ENCODE measurements around the gene EFHC1. TPM values are rescaled to one million over a fixed set of nuclear protein-coding genes. Genes with fewer than 3 reads are reported as not detected.
"Not testable (repeated sequence)": the region's sequence is repeated elsewhere in the genome, so short reads cannot be mapped to it uniquely, and the experiment has no call there.

Gene EFHC1
- total RNA-seq, 1 experiment from 2014 or later = 23.7 TPM

DNA sequence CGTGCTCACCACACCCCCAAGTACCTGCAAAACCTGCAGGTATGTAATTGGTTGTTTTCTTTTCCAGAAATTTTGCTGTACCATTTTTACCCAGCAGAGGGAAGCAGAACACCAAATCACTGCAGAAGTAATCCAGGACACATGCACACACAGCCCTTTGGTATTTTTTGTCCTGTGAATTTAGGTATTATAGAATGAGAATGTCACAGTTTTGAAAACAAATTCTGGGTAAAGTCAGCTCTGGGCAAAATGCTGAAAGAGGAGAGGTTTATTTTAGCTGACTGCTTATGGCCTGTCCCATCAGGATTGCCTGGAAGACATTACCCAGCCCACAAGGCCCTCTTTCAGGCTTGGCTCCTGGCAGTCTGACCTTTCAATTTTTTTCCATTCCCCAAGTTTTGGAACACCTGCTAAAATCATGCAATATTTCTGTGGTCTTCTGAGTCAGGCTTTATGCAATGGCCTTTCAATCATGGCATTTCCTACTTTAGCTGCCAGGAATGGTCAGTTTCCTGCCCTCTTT, 3.5 kb upstream of the EFHC1 start:
- DNase-seq (ENCODE audit: low read depth, low spot score) = peak; percentile 72
- in situ Hi-C loops (cut with HindIII; ENCODE audit: low pct_unique_long_range_greater_than_20kb, low sequenced_read_pairs) = loop anchor here (25.0 kb wide), 1 partner anchor 246 kb away; the partner anchor contains the start of gene TMEM14A

DNA sequence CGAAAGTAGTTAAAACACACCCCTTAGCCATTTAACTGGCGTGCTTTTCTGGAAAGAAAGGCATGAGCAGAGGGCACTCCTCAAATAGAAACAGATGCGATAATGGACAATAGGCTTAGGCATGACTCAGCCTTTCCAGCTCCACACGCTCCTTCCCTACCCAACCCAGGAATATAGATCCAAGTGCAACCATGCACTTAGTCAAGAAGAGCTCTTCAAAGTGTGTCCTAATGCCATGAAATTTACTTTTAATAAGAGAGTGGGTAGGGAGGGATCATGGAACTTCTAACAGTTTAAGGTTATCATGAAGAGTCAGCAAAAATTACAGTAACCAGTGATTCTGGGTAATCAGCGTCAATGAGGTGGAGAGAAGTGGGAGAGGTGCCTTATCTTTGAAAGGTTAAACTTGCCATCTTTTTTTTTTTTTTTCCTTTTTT, 2.4 kb upstream of the EFHC1 start:
- in situ Hi-C loops (cut with HindIII; ENCODE audit: low pct_unique_long_range_greater_than_20kb, low sequenced_read_pairs) = loop anchor here (25.0 kb wide), 1 partner anchor 245 kb away; the partner anchor contains the start of gene TMEM14A
- peak; percentile 50 for DNase-seq (ENCODE audit: low read depth, low spot score)

DNA sequence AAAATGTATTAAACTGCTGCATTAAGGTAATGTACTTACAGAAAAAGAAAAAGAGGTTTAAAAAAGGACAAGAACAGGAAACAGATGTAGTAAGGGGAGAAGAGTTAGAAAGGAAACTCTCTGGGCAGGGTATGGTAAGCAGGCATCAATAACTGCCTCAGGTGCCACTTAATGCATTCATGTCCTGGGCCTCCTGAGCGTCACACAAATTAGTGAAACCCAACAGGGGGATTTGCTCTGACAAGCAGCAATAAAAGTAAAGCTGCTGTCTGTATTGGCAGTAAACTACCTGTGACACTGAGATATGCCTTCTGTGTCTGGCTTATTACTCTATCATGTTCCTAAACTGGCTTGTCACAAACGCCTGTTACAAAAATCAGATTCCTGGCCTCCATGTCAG, 1.5 kb upstream of the EFHC1 start:
- in situ Hi-C loops (cut with HindIII; ENCODE audit: low pct_unique_long_range_greater_than_20kb, low sequenced_read_pairs) = loop anchor here (25.0 kb wide), 1 partner anchor 244 kb away; the partner anchor contains the start of gene TMEM14A
- DNase-seq (ENCODE audit: low read depth, low spot score) = no peak

DNA sequence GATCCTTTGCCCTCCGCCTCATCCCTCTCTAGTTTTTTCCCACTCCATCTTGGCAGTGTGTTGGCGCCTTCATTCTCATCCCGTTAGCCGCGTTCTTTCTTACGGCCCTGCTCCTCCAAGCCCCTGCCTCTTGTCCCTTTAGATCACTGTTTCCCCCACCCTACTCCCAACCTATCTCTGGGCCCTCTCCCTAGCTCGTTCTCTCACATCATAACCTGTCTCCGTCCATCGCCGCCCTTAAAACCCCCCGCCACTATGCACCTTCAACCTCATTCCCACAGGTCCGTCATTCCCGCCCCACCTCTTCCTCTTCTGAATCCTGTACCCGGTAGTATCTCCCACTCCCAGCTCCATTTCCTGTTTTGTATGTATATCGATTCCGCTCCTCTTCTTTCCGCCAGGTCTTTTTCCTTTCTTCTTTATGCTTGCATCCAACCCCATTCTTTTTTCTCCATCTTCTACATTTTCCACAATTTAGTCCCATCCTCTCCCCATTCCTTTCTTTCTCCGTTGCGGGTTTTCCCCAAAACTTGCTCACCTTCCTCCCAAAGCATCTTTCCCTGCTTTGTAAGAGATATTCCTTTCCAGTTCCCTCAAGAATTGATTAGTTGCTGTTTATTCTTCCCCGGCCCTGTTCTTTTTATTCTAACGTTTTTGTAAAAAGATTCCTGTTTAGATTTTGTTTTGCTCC, 671 bp downstream of the EFHC1 start:
- peak; percentile 45 for DNase-seq (ENCODE audit: low read depth, low spot score)
- in situ Hi-C loops (cut with HindIII; ENCODE audit: low pct_unique_long_range_greater_than_20kb, low sequenced_read_pairs) = loop anchor here (25.0 kb wide), 1 partner anchor 241 kb away; the partner anchor contains the start of gene TMEM14A

DNA sequence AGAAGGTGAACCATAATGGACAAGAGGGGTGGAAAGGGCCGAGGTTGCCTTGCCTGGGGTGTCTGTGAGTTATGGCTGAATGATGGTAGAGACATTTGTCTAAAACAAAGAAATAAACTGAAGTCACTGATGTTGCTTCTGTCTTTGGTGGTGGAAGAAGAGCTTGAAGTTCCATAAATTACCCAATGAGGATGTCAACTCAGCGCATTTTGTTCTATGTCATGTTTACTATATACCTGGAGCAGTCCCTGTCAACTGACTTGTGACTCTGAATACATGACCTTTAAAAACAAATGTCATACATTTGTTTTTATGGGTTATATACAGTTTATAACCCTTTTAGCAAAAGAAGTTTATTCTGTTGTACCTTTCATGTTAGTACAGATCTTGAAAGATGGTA, 2.0 kb downstream of the EFHC1 start:
- DNase-seq (ENCODE audit: low read depth, low spot score) = no peak
- in situ Hi-C loops (cut with HindIII; ENCODE audit: low pct_unique_long_range_greater_than_20kb, low sequenced_read_pairs) = loop anchor here (25.0 kb wide), 1 partner anchor 240 kb away; the partner anchor contains the start of gene TMEM14A

DNA sequence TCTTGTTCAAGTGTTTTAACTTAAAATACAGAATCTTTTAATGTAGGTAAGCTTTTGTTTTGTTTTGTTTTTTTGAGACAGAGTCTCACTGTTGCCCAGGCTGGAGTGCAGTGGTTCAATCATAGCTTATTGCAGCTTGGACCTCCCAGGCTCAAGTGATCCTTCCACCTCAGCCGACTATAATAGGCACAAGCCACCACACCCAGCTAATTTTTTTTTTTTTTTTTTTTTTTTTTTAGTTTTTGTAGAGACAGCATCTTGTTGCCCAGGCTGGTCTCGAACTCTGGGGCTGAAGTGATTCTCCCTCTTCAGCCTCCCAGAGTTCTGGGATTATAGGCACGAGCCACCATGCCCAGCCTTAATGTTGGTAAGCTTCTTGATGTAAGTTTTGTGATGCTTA, 3.3 kb downstream of the EFHC1 start:
- in situ Hi-C loops (cut with HindIII; ENCODE audit: low pct_unique_long_range_greater_than_20kb, low sequenced_read_pairs) = loop anchor here (25.0 kb wide), 1 partner anchor 239 kb away; the partner anchor contains the start of gene TMEM14A
- no peak for DNase-seq (ENCODE audit: low read depth, low spot score)

DNA sequence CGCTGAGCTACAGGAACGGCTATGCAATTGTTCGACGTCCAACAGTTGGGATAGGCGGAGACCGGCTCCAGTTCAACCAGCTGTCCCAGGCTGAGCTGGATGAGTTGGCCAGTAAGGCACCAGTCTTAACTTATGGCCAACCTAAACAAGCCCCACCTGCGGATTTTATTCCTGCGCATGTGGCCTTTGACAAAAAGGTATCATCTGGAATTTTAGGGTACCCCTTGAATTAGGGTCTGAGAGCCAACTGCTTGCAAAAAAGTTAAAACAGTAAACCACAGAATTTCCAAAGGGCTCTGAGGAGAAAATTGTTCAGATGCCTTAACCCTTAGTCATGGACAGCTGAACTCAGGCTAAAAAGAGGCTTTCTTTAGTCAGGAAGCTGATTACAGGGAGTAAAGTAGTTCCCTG, 3.8 kb downstream of the EFHC1 start:
- DNase-seq (ENCODE audit: low read depth, low spot score) = peak; percentile 72
- in situ Hi-C loops (cut with HindIII; ENCODE audit: low pct_unique_long_range_greater_than_20kb, low sequenced_read_pairs) = loop anchor here (25.0 kb wide), 1 partner anchor 238 kb away; the partner anchor contains the start of gene TMEM14A

DNA sequence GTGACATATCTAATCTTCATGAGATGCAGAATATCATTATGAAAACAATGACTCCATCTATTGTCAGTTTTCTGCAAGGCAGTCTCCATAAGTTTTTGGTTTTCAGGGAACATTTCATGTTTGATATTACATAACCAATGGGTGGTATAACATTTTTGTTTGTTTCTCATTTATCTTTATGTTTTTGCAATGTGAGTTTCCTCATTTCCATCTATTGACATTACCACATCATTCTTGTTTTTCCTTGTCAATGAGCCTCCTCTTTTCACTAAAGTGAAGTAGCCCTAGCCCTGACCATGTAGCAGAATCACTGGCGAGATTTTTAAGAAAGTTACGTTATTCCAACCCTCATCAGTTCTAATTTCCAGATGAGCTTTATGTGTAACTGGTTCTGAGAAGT, 4.4 kb downstream of the EFHC1 start:
- in situ Hi-C loops (cut with HindIII; ENCODE audit: low pct_unique_long_range_greater_than_20kb, low sequenced_read_pairs) = loop anchor here (25.0 kb wide), 1 partner anchor 238 kb away; the partner anchor contains the start of gene TMEM14A
- DNase-seq (ENCODE audit: low read depth, low spot score) = peak; percentile 21

DNA sequence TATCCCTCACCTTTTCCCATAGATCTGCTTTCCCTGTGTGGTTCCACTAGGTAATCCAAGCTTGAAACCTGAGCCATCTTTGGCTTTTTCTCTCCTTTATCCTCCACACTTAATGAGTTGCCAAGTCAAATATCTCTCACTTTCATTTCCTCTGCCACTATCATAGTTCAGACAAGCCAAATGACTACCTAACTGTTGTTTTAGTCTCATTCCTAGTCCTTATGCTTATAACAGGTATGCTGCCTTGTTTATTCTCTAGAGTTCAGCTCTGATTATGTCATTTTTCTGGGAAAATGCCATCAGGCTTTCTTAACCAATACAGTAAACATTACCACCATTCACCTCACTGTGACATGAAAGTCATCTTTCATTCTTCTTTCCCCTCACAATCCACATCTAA, 6.5 kb downstream of the EFHC1 start:
- DNase-seq (ENCODE audit: low read depth, low spot score) = no peak
- in situ Hi-C loops (cut with HindIII; ENCODE audit: low pct_unique_long_range_greater_than_20kb, low sequenced_read_pairs) = no loop called here

DNA sequence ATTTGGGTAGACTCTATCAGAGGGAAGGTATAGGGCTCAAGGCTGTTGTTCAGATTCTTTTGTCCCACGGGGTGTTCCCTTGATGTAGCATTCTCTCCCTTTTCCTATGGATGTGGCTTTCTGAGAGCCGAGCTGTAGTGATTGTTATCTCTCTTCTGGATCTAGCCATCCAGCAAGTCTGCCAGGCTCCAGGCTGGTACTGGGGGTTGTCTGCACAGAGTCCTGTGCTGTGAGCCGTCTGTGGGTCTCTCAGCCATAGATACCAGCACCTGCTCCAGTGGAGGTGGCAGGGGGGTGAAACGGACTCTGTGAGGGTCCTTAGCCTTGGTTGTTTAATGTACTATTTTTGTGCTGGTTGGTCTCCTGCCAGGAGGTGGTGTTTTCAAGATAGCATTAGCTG, 13.2 kb downstream of the EFHC1 start:
- DNase-seq (ENCODE audit: low read depth, low spot score); in situ Hi-C loops (cut with HindIII; ENCODE audit: low pct_unique_long_range_greater_than_20kb, low sequenced_read_pairs): not testable (repeated sequence)

DNA sequence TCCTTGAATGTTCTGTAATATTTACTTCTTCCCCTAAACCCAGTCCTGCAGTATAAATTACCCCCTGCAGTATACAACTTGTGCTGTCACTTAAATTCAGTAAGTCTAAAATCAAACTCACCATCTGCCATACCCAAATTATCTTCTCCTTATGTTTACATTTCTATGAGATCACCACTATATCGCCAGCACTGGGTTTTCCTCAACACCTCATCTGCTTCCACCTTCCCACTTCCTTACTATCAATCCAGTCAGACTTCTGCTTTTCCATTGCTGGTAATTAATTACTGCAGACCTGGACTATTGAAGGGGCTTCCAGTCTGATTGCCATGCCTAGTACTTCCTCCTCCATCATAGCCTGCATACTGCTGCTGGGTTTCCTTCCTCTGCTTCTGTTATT, 15.2 kb downstream of the EFHC1 start:
- in situ Hi-C loops (cut with HindIII; ENCODE audit: low pct_unique_long_range_greater_than_20kb, low sequenced_read_pairs) = no loop called here
- no peak for DNase-seq (ENCODE audit: low read depth, low spot score)

DNA sequence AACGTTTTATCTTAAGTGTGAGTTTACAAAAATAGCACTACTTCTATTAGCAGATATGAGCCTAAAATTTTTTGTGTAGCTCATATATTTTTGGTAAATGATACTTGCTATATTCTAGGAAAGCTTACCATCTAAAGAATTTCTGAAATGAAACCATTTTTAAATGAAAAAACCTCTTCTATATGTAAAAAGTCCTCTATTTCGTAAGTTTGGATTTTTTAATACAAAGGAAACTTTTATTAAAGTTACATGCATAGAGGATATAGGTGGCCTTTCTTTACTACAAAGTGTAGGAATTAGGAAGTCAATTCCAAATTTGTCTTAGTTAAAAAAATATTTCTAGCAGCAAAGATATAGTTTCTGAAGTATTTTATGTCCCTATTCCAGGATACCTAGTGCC, 18.8 kb downstream of the EFHC1 start:
- no peak for DNase-seq (ENCODE audit: low read depth, low spot score)
- in situ Hi-C loops (cut with HindIII; ENCODE audit: low pct_unique_long_range_greater_than_20kb, low sequenced_read_pairs) = no loop called here

DNA sequence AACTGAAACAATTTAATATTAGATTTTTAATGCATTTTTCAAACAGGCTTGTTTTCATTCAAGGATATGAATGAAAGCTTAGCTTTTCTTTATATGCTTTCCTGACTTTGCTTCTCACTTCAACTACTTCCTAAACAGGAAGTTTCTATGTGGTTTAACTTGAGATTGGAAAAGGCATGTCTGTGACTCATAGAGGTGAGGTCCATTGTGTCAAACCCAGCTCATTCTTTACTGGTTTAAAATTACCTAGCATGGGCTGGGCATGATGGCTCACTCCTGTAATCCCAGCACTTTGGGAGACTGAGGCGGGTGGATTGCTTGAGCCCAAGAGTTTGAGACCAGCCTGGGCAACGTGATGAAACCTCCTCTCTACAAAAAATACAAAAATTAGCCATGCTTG, 34.4 kb downstream of the EFHC1 start:
- DNase-seq (ENCODE audit: low read depth, low spot score) = no peak
- in situ Hi-C loops (cut with HindIII; ENCODE audit: low pct_unique_long_range_greater_than_20kb, low sequenced_read_pairs) = no loop called here

DNA sequence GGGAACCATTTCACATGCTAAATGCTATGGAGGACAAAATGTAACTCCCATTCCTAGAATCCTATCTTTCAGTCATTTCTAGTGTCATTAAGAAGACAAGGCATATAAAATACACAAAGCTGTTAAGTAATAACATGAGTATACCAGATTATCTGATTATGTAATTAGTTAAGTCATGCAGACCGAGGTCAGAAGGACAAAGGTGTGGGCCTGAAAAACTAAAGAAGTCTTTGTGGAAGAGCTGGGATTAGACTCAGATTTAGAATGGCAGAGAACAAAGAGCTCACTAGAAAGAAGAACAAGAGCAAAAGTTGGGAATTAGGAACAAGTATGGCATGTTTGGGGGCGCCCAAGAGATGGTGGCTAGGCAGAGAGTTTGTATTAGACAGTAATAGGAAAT, 37.0 kb downstream of the EFHC1 start:
- DNase-seq (ENCODE audit: low read depth, low spot score) = no peak
- in situ Hi-C loops (cut with HindIII; ENCODE audit: low pct_unique_long_range_greater_than_20kb, low sequenced_read_pairs) = no loop called here

DNA sequence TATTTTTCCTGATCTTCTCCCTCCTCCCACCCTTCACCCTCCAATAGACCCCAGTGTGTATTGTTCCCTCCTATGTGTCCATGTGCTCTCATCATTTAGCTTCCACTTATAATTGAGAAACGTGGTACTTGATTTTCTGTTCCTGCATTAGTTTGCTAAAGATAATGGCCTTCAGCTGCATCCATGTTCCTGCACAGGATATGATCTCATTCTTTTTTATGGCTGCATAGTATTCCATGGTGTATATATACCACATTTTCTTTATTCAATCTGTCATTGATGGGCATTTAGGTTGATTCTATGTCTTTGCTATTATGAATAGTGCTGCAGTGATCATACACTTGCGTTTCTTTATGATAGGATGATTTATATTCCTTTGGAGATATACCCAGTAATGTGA, 41.1 kb downstream of the EFHC1 start:
- DNase-seq (ENCODE audit: low read depth, low spot score); in situ Hi-C loops (cut with HindIII; ENCODE audit: low pct_unique_long_range_greater_than_20kb, low sequenced_read_pairs): not testable (repeated sequence)

DNA sequence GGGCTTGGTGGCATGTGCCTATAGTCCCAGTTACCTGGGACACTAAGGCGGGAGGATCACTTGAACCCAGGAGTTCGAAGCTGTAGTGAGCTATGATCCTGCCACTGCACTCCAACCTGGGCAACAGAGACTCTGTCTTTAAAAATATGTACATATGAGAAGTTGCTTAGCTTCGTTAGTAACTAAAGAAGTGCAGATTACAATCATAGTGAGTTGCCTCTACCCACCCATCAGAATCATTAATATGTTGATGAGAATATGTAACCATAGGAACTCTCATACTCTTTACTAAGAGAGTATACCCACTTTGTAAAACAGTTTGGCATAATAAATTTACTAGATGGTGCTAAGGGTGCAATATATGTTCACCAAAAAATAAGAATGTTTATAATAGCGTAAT, 54.0 kb downstream of the EFHC1 start:
- DNase-seq (ENCODE audit: low read depth, low spot score) = no peak
- in situ Hi-C loops (cut with HindIII; ENCODE audit: low pct_unique_long_range_greater_than_20kb, low sequenced_read_pairs) = no loop called here

DNA sequence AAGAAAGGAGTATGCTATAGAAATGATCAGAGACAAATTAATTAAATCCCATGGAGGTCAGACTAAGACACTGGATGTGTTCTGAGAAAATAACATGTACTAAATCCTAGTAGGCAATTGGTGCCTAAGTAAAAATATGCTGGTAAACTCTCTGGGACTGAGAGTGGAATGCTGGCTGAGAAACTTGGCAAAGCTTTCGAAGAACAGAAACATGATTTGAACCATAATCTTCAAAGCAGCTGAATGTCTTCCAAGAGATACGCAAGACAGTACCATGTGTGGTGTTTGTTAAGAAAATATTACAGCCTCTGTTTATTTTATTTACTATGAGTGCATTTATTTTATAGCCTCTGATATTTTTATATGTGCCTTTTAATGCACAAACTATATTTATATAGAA, 55.2 kb downstream of the EFHC1 start:
- in situ Hi-C loops (cut with HindIII; ENCODE audit: low pct_unique_long_range_greater_than_20kb, low sequenced_read_pairs) = no loop called here

DNA sequence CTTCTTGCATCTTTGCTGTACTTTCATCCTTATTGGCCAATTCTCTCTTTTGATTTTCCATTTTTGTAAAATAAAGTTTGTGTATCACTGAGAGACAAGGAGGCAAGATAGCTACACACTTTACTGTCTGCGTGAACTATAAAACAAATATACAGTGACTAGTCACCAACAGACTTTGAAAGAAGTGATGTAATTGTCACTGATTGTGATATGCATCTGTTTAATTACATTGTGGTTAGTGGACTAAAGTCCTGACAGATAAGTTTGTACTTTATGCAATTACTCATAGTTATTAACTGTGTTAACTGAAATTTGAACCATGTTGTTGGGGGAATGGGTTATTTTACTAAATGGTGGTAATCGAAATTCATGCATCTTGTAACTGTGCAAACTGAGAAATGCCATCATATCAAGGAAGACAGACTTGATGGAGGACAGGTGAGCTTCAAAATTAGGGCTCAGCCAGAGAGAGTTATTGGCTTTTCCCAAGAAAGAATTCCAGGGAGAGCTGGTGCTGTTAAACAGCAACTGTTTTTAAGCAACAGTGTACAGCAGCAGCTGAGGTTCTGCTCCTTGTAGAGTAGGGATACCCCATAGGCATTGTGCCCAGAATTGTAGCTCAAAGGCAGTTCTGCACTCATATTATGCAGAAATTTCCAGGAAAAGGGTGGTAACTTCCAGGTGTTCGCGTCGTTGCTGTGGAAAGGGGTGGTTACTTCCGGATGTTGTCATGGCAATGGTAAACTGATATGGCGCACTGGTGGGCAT, 62.9 kb downstream of the EFHC1 start:
- in situ Hi-C loops (cut with HindIII; ENCODE audit: low pct_unique_long_range_greater_than_20kb, low sequenced_read_pairs) = no loop called here
- DNase-seq (ENCODE audit: low read depth, low spot score) = no peak

More for the DNA sequence above, 55.2 kb downstream of the EFHC1 start:
- no peak for DNase-seq (ENCODE audit: low read depth, low spot score)

Measured in SK-MEL-5 (cell line).